Measurements from ENCODE around the gene P3R3URF. TPM values are rescaled to one million over a fixed set of nuclear protein-coding genes. Genes with fewer than 3 reads are reported as not detected.

Gene P3R3URF
- total and polyA plus RNA-seq, 9 of the 15 experiments (the other 6 are each of a cell fraction or from before 2014, with no cell fraction given), result not detected

DNA sequence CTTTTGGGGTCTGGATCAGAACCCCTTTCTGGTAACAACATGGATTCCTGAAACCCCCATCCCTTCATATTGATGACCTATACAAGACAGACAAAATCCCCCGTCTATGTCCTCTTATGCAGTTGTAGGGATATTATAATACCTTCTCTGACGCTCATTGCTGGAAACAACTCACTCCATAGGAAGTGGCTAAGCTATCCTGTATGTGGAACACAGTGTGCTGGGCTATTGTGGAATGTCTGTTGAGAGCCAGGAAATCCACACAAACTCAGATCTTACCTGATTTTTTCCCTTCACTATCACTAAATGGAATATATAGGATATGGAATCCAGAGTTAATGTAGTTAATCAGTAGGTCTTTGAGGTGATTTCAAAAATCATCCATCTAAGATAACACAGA lies 26.2 kb downstream of the P3R3URF start:
- no TSS peak for BruUV-seq (replicated peaks)
- H3K4me1 ChIP-seq (replicated peaks in 1 of 2; ENCODE audit: control insufficient read depth in 2 of 2, insufficient read depth in 2 of 2, low read length in 2 of 2), result peaks cover 7 to 15% of the 10 kb centered on the region in 2 experiments; a peak in 3 of 5 replicates
- H3K27me3 ChIP-seq (ENCODE audit: control insufficient read depth in 2 of 2, insufficient read depth in 2 of 2, low read length in 2 of 2), result no peaks in the 10 kb centered on the region
- H3K4me3 ChIP-seq, result no peak overlapping the region
- CTCF ChIA-PET (ENCODE audit: low intra/inter-chr PET ratio), result no interaction called here
- intact Hi-C loops (cut with micrococcal nuclease) (no loop called here), in situ Hi-C loops (cut with MboI) (no loop called here)
- 52% methylated on average over 2 of the region's 2 CpGs for WGBS (ENCODE audit: insufficient coverage, low coverage, missing lambda C conversion rate)
- no peak overlapping the region; the same call in 1 of the 2 replicates for H2AFZ ChIP-seq (ENCODE audit: low read depth, low read length)
- TF ChIP-seq IFI16 (CRISPR knock-in tag; IDR thresholded peaks at IDR 0.05) (no peak), SMARCB1 (IDR thresholded peaks at IDR 0.05; ENCODE audit: insufficient read length, low read depth) (no peak), YBX1 (IDR thresholded peaks at IDR 0.05) (no peak), BHLHE40 (IDR thresholded peaks at IDR 0.05; ENCODE audit: low read length) (no peak), ZNF668 (CRISPR knock-in tag; IDR thresholded peaks at IDR 0.05) (no peak), ADNP (tag; IDR thresholded peaks at IDR 0.05) (no peak), ZNF561 (CRISPR knock-in tag; conservative IDR thresholded peaks at IDR 0.05) (no peak), ZNF57 (CRISPR knock-in tag; IDR thresholded peaks at IDR 0.05) (no peak), HNRNPUL1 (IDR thresholded peaks at IDR 0.05; ENCODE audit: low read length) (no peak), L3MBTL2 (IDR thresholded peaks at IDR 0.05) (no peak), PCBP2 (IDR thresholded peaks at IDR 0.05; ENCODE audit: low read depth, low read length, poor library complexity, severe bottlenecking) (no peak)
- TF ChIP-seq, protein P1, sequence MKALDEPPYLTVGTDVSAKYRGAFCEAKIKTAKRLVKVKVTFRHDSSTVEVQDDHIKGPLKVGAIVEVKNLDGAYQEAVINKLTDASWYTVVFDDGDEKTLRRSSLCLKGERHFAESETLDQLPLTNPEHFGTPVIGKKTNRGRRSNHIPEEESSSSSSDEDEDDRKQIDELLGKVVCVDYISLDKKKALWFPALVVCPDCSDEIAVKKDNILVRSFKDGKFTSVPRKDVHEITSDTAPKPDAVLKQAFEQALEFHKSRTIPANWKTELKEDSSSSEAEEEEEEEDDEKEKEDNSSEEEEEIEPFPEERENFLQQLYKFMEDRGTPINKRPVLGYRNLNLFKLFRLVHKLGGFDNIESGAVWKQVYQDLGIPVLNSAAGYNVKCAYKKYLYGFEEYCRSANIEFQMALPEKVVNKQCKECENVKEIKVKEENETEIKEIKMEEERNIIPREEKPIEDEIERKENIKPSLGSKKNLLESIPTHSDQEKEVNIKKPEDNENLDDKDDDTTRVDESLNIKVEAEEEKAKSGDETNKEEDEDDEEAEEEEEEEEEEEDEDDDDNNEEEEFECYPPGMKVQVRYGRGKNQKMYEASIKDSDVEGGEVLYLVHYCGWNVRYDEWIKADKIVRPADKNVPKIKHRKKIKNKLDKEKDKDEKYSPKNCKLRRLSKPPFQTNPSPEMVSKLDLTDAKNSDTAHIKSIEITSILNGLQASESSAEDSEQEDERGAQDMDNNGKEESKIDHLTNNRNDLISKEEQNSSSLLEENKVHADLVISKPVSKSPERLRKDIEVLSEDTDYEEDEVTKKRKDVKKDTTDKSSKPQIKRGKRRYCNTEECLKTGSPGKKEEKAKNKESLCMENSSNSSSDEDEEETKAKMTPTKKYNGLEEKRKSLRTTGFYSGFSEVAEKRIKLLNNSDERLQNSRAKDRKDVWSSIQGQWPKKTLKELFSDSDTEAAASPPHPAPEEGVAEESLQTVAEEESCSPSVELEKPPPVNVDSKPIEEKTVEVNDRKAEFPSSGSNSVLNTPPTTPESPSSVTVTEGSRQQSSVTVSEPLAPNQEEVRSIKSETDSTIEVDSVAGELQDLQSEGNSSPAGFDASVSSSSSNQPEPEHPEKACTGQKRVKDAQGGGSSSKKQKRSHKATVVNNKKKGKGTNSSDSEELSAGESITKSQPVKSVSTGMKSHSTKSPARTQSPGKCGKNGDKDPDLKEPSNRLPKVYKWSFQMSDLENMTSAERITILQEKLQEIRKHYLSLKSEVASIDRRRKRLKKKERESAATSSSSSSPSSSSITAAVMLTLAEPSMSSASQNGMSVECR (CRISPR knock-in tag; IDR thresholded peaks at IDR 0.05), result no peak
- TF ChIP-seq, protein P2, sequence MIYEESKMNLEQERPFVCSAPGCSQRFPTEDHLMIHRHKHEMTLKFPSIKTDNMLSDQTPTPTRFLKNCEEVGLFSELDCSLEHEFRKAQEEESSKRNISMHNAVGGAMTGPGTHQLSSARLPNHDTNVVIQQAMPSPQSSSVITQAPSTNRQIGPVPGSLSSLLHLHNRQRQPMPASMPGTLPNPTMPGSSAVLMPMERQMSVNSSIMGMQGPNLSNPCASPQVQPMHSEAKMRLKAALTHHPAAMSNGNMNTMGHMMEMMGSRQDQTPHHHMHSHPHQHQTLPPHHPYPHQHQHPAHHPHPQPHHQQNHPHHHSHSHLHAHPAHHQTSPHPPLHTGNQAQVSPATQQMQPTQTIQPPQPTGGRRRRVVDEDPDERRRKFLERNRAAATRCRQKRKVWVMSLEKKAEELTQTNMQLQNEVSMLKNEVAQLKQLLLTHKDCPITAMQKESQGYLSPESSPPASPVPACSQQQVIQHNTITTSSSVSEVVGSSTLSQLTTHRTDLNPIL (CRISPR knock-in tag; IDR thresholded peaks at IDR 0.05), result no peak
- TF ChIP-seq, protein P3, sequence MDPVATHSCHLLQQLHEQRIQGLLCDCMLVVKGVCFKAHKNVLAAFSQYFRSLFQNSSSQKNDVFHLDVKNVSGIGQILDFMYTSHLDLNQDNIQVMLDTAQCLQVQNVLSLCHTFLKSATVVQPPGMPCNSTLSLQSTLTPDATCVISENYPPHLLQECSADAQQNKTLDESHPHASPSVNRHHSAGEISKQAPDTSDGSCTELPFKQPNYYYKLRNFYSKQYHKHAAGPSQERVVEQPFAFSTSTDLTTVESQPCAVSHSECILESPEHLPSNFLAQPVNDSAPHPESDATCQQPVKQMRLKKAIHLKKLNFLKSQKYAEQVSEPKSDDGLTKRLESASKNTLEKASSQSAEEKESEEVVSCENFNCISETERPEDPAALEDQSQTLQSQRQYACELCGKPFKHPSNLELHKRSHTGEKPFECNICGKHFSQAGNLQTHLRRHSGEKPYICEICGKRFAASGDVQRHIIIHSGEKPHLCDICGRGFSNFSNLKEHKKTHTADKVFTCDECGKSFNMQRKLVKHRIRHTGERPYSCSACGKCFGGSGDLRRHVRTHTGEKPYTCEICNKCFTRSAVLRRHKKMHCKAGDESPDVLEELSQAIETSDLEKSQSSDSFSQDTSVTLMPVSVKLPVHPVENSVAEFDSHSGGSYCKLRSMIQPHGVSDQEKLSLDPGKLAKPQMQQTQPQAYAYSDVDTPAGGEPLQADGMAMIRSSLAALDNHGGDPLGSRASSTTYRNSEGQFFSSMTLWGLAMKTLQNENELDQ (CRISPR knock-in tag; IDR thresholded peaks at IDR 0.05; ENCODE audit: borderline replicate concordance), result no peak
- DNase-seq (ENCODE audit: extremely low read depth in 1 of 4, low spot score in 3 of 4), result no peak
- ATAC-seq, result no peak
- POLR2A ChIA-PET, result interaction anchor here (0.8 to 2.0 kb wide), 3 partner anchors 8 to 129 kb away, joined by 3 to 5 read pairs (median 3); no protein-coding TSS in a partner anchor
- H3K79me2 ChIP-seq (ENCODE audit: control insufficient read depth, insufficient read depth, low read length), result no peaks in the 10 kb centered on the region
- FAIRE-seq, result no peak
- no peaks in the 10 kb centered on the region for H4K20me1 ChIP-seq (replicated peaks; ENCODE audit: control insufficient read depth, insufficient read depth, low read length)
- 0 out of 2 replicates have a peak, but pooled peaks cover 3% of the 10 kb centered on the region for H3K9me3 ChIP-seq (replicated peaks; ENCODE audit: control insufficient read depth, insufficient read depth, low read depth, low read length)
- no peak overlapping the region for H3K9ac ChIP-seq (ENCODE audit: insufficient read depth in 1 of 2, low read depth in 2 of 2, low read length in 2 of 2)
- H3K36me3 ChIP-seq (ENCODE audit: control insufficient read depth, insufficient read depth, low read length), result no peaks in the 10 kb centered on the region
- H3K9me1 ChIP-seq (ENCODE audit: control insufficient read depth, insufficient read depth, low read length), result no peaks in the 10 kb centered on the region
- no peak overlapping the region for H3K27ac ChIP-seq (ENCODE audit: extremely low read depth, low read depth, low read length)
- H3K4me2 ChIP-seq (ENCODE audit: insufficient read depth, low read length), result no peak overlapping the region
